Measurements from ENCODE around the gene AXIN2. TPM values are rescaled to one million over a fixed set of nuclear protein-coding genes. Genes with fewer than 3 reads are reported as not detected.

Gene AXIN2
- total RNA-seq, 2 donors from 2014 or later, result 32.3 to 54.6 TPM

GRCh38 chr17:65593855-65594845 is 32.7 kb upstream of the AXIN2 start:
- Histone ChIP-seq H3K27me3 (replicated peaks; ENCODE audit: insufficient read depth) (no peaks in the 10 kb centered on the region), H3K27ac (no peak overlapping the region), H3K36me3 (no peaks in the 10 kb centered on the region), H3K9me3 (no peaks in the 10 kb centered on the region), H3K4me1 (replicated peaks) (no peaks in the 10 kb centered on the region), H3K4me3 (no peak overlapping the region)
- TF ChIP-seq POLR2AphosphoS5 (IDR thresholded peaks at IDR 0.05), result no peak
- TF ChIP-seq CTCF (IDR thresholded peaks at IDR 0.05), result no peak
- no peak for TF ChIP-seq POLR2A (IDR thresholded peaks at IDR 0.05)
- WGBS, result 23% methylated on average over 18 of the region's 18 CpGs
- intact Hi-C loops (cut with DNase I), result no loop called here
- DNase-seq (ENCODE audit: low spot score), result no peak

- no peaks in the 10 kb centered on the region for H3K4me1 ChIP-seq (replicated peaks)
- intact Hi-C loops (cut with DNase I), result no loop called here
- no peak overlapping the region for H3K4me3 ChIP-seq
- no peaks in the 10 kb centered on the region for H3K36me3 ChIP-seq
- H3K27me3 ChIP-seq (replicated peaks; ENCODE audit: insufficient read depth), result no peaks in the 10 kb centered on the region
- DNase-seq (ENCODE audit: low spot score), result no peak
- H3K27ac ChIP-seq, result no peak overlapping the region
- H3K9me3 ChIP-seq, result no peaks in the 10 kb centered on the region
- TF ChIP-seq POLR2AphosphoS5 (IDR thresholded peaks at IDR 0.05) (no peak), POLR2A (IDR thresholded peaks at IDR 0.05) (no peak), CTCF (IDR thresholded peaks at IDR 0.05) (no peak)
- 76% methylated on average over 19 of the region's 19 CpGs for WGBS
Observed at GRCh38 chr17:65593092-65593854, 31.8 kb upstream of the AXIN2 start.

GRCh38 chr17:65592125-65592965 is 30.9 kb upstream of the AXIN2 start:
- Histone ChIP-seq H3K27me3 (replicated peaks; ENCODE audit: insufficient read depth) (no peaks in the 10 kb centered on the region), H3K27ac (no peak overlapping the region), H3K36me3 (no peaks in the 10 kb centered on the region), H3K4me3 (no peak overlapping the region), H3K9me3 (no peaks in the 10 kb centered on the region), H3K4me1 (replicated peaks) (no peaks in the 10 kb centered on the region)
- DNase-seq (ENCODE audit: low spot score), result no peak
- TF ChIP-seq CTCF (IDR thresholded peaks at IDR 0.05), result no peak
- no peak for TF ChIP-seq POLR2A (IDR thresholded peaks at IDR 0.05)
- no peak for TF ChIP-seq POLR2AphosphoS5 (IDR thresholded peaks at IDR 0.05)
- intact Hi-C loops (cut with DNase I), result no loop called here
- WGBS, result 87% methylated on average over 7 of the region's 7 CpGs

- no peaks in the 10 kb centered on the region for H3K27me3 ChIP-seq (replicated peaks; ENCODE audit: insufficient read depth)
- DNase-seq (ENCODE audit: low spot score), result no peak
- H3K4me3 ChIP-seq, result no peak overlapping the region
- TF ChIP-seq POLR2AphosphoS5 (IDR thresholded peaks at IDR 0.05) (no peak), POLR2A (IDR thresholded peaks at IDR 0.05) (no peak), CTCF (IDR thresholded peaks at IDR 0.05) (no peak)
- H3K4me1 ChIP-seq (replicated peaks), result no peaks in the 10 kb centered on the region
- no peak overlapping the region for H3K27ac ChIP-seq
- intact Hi-C loops (cut with DNase I), result no loop called here
- H3K36me3 ChIP-seq, result no peaks in the 10 kb centered on the region
- no peaks in the 10 kb centered on the region for H3K9me3 ChIP-seq
- 44% methylated on average over 5 of the region's 5 CpGs for WGBS
Observed at GRCh38 chr17:65589321-65589720, 27.9 kb upstream of the AXIN2 start.
